Measurements from ENCODE around the gene RSRP1. TPM values are rescaled to one million over a fixed set of nuclear protein-coding genes. Genes with fewer than 3 reads are reported as not detected.
"Not testable (repeated sequence)": the region's sequence is repeated elsewhere in the genome, so short reads cannot be mapped to it uniquely, and the experiment has no call there.

The RSRP1 gene, protein sequence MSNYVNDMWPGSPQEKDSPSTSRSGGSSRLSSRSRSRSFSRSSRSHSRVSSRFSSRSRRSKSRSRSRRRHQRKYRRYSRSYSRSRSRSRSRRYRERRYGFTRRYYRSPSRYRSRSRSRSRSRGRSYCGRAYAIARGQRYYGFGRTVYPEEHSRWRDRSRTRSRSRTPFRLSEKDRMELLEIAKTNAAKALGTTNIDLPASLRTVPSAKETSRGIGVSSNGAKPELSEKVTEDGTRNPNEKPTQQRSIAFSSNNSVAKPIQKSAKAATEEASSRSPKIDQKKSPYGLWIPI
- total RNA-seq, result 102 and 103 TPM in 2 replicates

DNA sequence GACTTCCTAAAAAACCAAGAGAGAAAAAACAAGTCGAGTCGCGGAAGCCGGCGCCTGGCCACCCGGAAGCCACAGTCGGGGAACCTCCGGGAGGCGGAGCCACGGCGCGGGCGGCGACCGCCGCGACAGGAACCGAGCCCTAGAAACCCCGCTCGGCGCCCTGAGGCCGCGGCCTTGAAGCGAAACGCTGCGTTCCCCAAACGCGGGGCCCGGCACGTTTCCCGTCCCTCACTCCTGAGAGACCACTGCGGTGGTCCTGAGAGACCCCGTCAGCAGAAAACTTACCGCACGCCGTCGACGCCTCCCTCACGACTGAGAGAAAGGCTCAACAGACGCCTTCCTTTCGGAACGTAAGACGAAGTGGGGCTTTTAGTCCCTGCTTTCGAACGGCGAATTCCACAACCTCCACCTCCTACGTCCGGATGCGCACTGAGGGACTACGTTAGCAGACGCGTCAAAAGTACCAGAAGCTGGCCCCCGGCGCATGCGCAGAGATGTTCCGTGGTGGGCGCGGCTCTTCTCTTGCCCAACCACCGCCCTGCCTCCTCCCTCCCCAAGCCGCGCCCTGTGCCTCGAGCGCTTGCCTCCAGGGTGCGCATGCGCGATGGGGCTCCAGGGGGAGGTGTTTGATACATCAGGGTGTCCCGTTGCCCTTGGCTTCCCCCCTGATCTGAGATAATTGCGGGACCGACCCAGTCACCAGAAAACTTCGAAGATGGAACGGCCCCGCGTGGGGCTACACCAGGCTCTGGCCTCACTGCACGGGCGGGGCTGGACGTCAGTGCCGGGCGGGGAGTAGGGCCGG, at the start of gene RSRP1:
TSS of gene RSRP1 (minus strand) at position 431 of the 805 bp plus-strand sequence. CDS start 491 bp downstream, outside the sequence.
- Histone ChIP-seq H3K4me2 (ENCODE audit: insufficient read depth, low read length) (peak within 1 kb of the TSS; percentile 87), H3K4me3 (ENCODE audit: insufficient read depth, low read length) (peak within 1 kb of the TSS; percentile 100), H3K4me1 (ENCODE audit: insufficient read depth, low read length) (peaks cover 25% of the 10 kb centered on the region), H3K27me3 (ENCODE audit: insufficient read depth, low read length) (no peaks in the 10 kb centered on the region), H3K27ac (ENCODE audit: low read depth, low read length) (peak within 1 kb of the TSS; percentile 99), H4K20me1 (ENCODE audit: insufficient read depth, low read length) (peaks cover 38% of the 10 kb centered on the region), H2AFZ (ENCODE audit: low read length) (peak within 1 kb of the TSS; percentile 89), H3K79me2 (ENCODE audit: insufficient read depth, low read length) (peaks cover 46% of the 10 kb centered on the region), H3K9me3 (ENCODE audit: low read depth, low read length) (no peaks in the 10 kb centered on the region), H3K36me3 (ENCODE audit: insufficient read depth, low read length) (peaks cover 37% of the 10 kb centered on the region)
- peak; percentile 99 for DNase-seq (ENCODE audit: insufficient read length, low spot score, missing footprints)
- TF ChIP-seq, protein P1, sequence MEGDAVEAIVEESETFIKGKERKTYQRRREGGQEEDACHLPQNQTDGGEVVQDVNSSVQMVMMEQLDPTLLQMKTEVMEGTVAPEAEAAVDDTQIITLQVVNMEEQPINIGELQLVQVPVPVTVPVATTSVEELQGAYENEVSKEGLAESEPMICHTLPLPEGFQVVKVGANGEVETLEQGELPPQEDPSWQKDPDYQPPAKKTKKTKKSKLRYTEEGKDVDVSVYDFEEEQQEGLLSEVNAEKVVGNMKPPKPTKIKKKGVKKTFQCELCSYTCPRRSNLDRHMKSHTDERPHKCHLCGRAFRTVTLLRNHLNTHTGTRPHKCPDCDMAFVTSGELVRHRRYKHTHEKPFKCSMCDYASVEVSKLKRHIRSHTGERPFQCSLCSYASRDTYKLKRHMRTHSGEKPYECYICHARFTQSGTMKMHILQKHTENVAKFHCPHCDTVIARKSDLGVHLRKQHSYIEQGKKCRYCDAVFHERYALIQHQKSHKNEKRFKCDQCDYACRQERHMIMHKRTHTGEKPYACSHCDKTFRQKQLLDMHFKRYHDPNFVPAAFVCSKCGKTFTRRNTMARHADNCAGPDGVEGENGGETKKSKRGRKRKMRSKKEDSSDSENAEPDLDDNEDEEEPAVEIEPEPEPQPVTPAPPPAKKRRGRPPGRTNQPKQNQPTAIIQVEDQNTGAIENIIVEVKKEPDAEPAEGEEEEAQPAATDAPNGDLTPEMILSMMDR (IDR thresholded peaks at IDR 0.05; ENCODE audit: extremely low read depth, low read depth, low read length), result no peak

DNA sequence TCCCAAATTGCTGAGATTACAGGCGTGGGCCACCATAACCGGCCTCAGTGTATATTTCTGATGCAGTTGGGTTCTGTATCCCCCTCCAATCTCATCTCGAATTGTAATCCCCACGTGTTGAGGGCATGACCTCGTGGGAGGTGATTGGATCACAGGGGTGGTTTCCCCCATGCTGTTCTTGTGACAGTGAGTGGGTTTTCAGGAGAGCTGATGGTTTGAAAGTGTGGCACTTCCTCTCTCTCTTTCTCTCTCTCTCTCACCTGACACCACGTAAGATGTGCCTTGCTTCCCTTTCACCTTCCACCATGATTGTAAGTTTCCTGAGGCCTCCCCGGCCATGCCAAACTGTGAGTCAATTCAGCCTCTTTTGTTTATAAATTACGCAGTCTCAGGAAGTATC, 49.2 kb upstream of the RSRP1 start:
- not testable (repeated sequence) for H3K27ac ChIP-seq (ENCODE audit: low read depth, low read length); H3K4me1 ChIP-seq (ENCODE audit: insufficient read depth, low read length); H3K4me3 ChIP-seq (ENCODE audit: insufficient read depth, low read length); H3K9me3 ChIP-seq (ENCODE audit: low read depth, low read length); H3K27me3 ChIP-seq (ENCODE audit: insufficient read depth, low read length); H2AFZ ChIP-seq (ENCODE audit: low read length); H3K4me2 ChIP-seq (ENCODE audit: insufficient read depth, low read length); H4K20me1 ChIP-seq (ENCODE audit: insufficient read depth, low read length); H3K79me2 ChIP-seq (ENCODE audit: insufficient read depth, low read length); DNase-seq (ENCODE audit: insufficient read length, low spot score, missing footprints); H3K36me3 ChIP-seq (ENCODE audit: insufficient read depth, low read length)

DNA sequence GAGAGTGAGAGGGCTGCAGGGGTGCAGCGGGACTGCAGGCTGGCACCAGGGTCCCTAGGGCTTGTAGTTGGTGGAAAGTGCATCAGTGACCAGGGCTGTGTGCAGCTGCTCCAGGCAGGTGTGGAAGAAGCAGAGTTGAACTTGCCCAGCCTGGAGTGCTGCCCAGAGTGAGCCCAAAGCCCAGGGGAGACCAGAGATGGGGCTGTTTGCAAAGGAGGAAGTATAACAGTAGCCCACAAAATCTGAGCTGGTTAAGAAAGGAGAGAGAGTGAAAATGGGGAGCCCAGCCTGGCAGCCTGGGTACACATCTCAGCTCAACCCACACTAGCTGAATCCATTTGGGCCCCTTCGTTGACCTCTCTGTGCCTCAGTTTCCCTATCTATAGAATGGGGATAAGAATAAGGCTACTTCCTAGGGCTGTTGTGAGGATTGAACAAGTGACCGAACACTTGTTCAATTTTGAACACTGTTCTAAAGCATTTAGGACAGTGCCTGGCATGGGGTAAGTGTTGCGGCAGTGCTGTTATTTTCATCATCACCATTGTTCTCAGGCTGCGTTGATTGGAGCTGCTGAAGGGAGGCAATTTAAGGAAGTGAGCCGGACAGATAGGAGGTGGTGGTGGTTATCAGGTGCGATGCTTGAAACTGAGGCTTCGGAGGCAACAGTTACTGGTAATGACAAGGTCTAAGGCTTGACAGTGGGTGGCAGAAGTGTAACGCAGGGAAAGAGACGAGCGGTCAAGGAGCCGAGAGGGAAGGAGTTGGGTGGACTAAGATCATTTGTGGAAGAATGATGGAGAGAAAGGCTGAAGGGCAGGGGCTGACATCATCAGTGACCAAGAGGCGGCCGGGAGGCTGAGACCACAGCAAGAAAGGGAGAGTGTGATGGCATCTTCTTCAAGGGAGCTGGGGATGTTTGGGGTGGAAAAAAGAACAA, 47.9 kb upstream of the RSRP1 start:
- H2AFZ ChIP-seq (ENCODE audit: low read length); H3K9me3 ChIP-seq (ENCODE audit: low read depth, low read length); H3K79me2 ChIP-seq (ENCODE audit: insufficient read depth, low read length); H3K36me3 ChIP-seq (ENCODE audit: insufficient read depth, low read length); DNase-seq (ENCODE audit: insufficient read length, low spot score, missing footprints); H4K20me1 ChIP-seq (ENCODE audit: insufficient read depth, low read length); H3K27me3 ChIP-seq (ENCODE audit: insufficient read depth, low read length); H3K4me2 ChIP-seq (ENCODE audit: insufficient read depth, low read length); H3K4me1 ChIP-seq (ENCODE audit: insufficient read depth, low read length); H3K4me3 ChIP-seq (ENCODE audit: insufficient read depth, low read length); H3K27ac ChIP-seq (ENCODE audit: low read depth, low read length): not testable (repeated sequence)

DNA sequence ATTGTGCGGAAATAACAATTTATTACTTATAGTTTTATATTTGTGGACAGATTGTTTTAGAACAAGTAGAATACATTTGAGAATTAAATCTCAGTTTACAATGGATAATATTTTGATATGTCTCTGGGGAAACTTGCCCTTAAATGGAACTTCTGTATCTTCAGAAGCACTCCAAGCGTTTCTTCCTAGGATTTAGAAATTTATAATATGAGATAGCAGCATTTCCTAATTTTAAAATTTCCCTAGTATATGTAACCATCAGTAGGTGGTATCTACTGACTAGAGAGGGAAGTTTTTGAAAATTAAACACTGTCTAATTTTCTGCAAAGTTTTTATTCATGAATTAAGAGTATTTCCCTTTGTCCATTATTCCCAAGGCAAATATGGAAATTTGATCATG, 46.2 kb upstream of the RSRP1 start:
- not testable (repeated sequence) for H2AFZ ChIP-seq (ENCODE audit: low read length); H3K4me1 ChIP-seq (ENCODE audit: insufficient read depth, low read length); H3K4me2 ChIP-seq (ENCODE audit: insufficient read depth, low read length)

DNA sequence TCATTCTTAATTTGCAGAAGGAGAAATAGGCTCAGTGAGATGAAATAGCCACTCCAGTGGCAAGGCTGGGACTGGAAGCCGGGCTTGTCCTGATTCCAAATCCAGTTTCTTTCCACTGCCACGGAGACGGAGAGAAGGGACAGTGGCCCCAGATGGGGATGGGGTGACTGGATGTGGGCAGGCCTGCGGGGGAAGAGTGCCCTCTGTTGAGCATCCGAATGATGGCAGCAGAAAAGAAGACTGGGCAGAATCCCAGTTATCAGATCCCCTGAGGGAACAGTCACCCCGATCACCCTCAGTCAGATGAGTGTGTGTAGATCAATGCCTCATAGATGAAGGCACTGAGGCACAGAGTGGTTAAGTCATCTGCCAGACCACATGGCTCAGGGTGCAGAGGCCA, 42.8 kb upstream of the RSRP1 start:
- not testable (repeated sequence) for H3K4me2 ChIP-seq (ENCODE audit: insufficient read depth, low read length); H4K20me1 ChIP-seq (ENCODE audit: insufficient read depth, low read length); H3K27ac ChIP-seq (ENCODE audit: low read depth, low read length); H2AFZ ChIP-seq (ENCODE audit: low read length); H3K79me2 ChIP-seq (ENCODE audit: insufficient read depth, low read length); H3K27me3 ChIP-seq (ENCODE audit: insufficient read depth, low read length); H3K9me3 ChIP-seq (ENCODE audit: low read depth, low read length); H3K4me3 ChIP-seq (ENCODE audit: insufficient read depth, low read length); H3K36me3 ChIP-seq (ENCODE audit: insufficient read depth, low read length); H3K4me1 ChIP-seq (ENCODE audit: insufficient read depth, low read length); DNase-seq (ENCODE audit: insufficient read length, low spot score, missing footprints)
- TF ChIP-seq, protein P1 (IDR thresholded peaks at IDR 0.05; ENCODE audit: extremely low read depth, low read depth, low read length), result peak; percentile 14

More for the DNA sequence above, 46.2 kb upstream of the RSRP1 start:
- not testable (repeated sequence) for H3K9me3 ChIP-seq (ENCODE audit: low read depth, low read length); H3K79me2 ChIP-seq (ENCODE audit: insufficient read depth, low read length); H4K20me1 ChIP-seq (ENCODE audit: insufficient read depth, low read length); H3K36me3 ChIP-seq (ENCODE audit: insufficient read depth, low read length); H3K27ac ChIP-seq (ENCODE audit: low read depth, low read length); H3K4me3 ChIP-seq (ENCODE audit: insufficient read depth, low read length); DNase-seq (ENCODE audit: insufficient read length, low spot score, missing footprints); H3K27me3 ChIP-seq (ENCODE audit: insufficient read depth, low read length)

DNA sequence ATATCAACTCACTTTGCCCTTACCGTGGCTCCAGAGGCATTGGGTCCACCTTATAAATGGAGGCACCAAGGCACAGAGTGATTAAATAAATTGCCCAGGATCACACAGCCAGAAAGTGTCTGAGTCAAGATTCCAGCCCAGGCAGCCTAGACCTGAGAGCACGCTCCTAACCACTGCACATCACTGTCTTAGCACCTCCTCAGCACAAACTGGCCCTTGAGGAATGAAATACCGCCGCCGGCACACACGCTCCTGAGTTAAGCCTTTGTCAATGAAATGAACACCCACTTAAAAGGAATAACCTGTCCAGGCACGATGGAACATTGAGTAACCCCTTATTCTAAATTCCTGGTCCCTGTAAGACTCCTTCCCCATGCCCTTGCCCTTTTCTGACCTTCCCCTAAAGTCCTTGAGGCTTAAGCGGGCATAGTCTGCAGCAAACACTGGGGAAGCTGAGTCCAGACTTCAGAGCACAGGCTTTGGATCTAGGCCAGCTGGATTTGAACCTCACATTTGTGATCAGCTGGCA, 41.4 kb upstream of the RSRP1 start:
- not testable (repeated sequence) for DNase-seq (ENCODE audit: insufficient read length, low spot score, missing footprints); H3K4me2 ChIP-seq (ENCODE audit: insufficient read depth, low read length); H3K36me3 ChIP-seq (ENCODE audit: insufficient read depth, low read length); H3K27me3 ChIP-seq (ENCODE audit: insufficient read depth, low read length); H3K27ac ChIP-seq (ENCODE audit: low read depth, low read length); H3K4me1 ChIP-seq (ENCODE audit: insufficient read depth, low read length); H2AFZ ChIP-seq (ENCODE audit: low read length); H3K79me2 ChIP-seq (ENCODE audit: insufficient read depth, low read length); H3K4me3 ChIP-seq (ENCODE audit: insufficient read depth, low read length); H4K20me1 ChIP-seq (ENCODE audit: insufficient read depth, low read length); H3K9me3 ChIP-seq (ENCODE audit: low read depth, low read length)
